Activated CD4-positive, alpha-beta T cell treated with anti-CD3 and anti-CD28 coated beads for 36 hours (primary cell): ENCODE measurements around the gene LRRC8E. TPM values are rescaled to one million over a fixed set of nuclear protein-coding genes. Genes with fewer than 3 reads are reported as not detected.

Experiments
- ATAC-seq: fragments of 200-7000 bp; cut with Tn5 transposase; one replicate; pipeline ENCODE4 v1.10.0; 2021; ENCODE audit warnings: mild to moderate bottlenecking, moderate library complexity
- CTCF ChIA-PET: fragments of 350-600 bp; sonication (Branson Sonifier 250); formaldehyde crosslinking; loops from one replicate; lab custom pipeline; 2021; ENCODE audit warnings: antibody characterized with exemption; lab: Charles Lee
- POLR2A ChIA-PET: fragments of 350-600 bp; sonication (Branson Sonifier 250); formaldehyde crosslinking; loops from one replicate; lab custom pipeline; 2021; ENCODE audit warnings: antibody characterized with exemption, inconsistent platforms; lab: Charles Lee
- DNase-seq: peaks from one replicate; pipeline ENCODE4 v3.0.0-alpha.2; 2020
- H3K27ac Mint-ChIP-seq: one replicate; pipeline ENCODE4 v1.8.0; 2021; ENCODE audit warnings: mixed read lengths
- H3K27me3 Mint-ChIP-seq: one replicate; pipeline ENCODE4 v1.8.0; 2021; ENCODE audit warnings: mixed read lengths
- H3K36me3 Mint-ChIP-seq: one replicate; pipeline ENCODE4 v1.8.0; 2021; ENCODE audit warnings: low read depth, mixed read lengths
- H3K4me1 Mint-ChIP-seq: one replicate; pipeline ENCODE4 v1.8.0; 2021; ENCODE audit warnings: mixed read lengths
- H3K4me3 Mint-ChIP-seq: one replicate; pipeline ENCODE4 v1.8.0; 2021; ENCODE audit warnings: mild to moderate bottlenecking, moderate library complexity, mixed read lengths
- H3K9me3 Mint-ChIP-seq: one replicate; pipeline ENCODE4 v1.8.0; 2021; ENCODE audit warnings: low read depth, mixed read lengths
- intact Hi-C, 2 experiments: fragments of 100-400 bp; cut with DNase I in 1 of 2; cut with micrococcal nuclease in 1 of 2; formaldehyde crosslinking; loops; one replicate each; pipeline versions ENCODE4 v1.14.2 to v1.15.1; 2022 to 2024; cut with DNase I, micrococcal nuclease
- total RNA-seq, 2 experiments: library from RNA; stranded (reverse); gene quantifications; one replicate each; pipeline ENCODE4 v1.2.3, GENCODE V29; 2021

LRRC8E gene
- total RNA-seq, 2 experiments from 2014 or later = not detected

DNA sequence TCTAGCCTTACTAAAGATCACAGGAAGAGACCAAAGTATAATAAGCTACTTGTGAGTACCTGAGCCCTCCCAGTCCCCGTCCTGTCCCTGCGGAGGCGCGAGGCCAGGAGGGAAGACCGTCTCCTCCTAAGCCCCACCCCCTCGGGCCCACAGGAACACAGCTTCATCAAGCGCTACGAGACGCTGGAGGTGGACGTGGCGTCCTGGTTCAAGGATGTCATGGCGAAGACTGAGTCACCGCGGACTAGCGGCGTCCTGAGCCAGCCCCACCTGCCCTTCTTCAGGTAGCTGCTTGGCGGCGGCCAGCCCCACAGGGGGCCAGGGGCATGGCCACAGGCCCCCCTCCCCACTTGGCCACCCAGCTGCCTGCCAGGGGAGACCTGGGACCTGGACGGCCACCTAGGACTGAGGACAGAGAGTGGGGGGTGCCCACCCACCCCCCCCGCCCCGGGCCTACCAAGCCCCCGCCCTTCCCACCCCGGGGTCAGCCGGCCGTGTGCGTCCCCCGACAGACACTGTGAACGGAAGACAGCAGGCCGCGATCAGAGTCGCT is 23.9 kb downstream of the LRRC8E start:
- POLR2A ChIA-PET = no interaction called here
- ATAC-seq = no peak
- intact Hi-C loops = no loop called here

DNA sequence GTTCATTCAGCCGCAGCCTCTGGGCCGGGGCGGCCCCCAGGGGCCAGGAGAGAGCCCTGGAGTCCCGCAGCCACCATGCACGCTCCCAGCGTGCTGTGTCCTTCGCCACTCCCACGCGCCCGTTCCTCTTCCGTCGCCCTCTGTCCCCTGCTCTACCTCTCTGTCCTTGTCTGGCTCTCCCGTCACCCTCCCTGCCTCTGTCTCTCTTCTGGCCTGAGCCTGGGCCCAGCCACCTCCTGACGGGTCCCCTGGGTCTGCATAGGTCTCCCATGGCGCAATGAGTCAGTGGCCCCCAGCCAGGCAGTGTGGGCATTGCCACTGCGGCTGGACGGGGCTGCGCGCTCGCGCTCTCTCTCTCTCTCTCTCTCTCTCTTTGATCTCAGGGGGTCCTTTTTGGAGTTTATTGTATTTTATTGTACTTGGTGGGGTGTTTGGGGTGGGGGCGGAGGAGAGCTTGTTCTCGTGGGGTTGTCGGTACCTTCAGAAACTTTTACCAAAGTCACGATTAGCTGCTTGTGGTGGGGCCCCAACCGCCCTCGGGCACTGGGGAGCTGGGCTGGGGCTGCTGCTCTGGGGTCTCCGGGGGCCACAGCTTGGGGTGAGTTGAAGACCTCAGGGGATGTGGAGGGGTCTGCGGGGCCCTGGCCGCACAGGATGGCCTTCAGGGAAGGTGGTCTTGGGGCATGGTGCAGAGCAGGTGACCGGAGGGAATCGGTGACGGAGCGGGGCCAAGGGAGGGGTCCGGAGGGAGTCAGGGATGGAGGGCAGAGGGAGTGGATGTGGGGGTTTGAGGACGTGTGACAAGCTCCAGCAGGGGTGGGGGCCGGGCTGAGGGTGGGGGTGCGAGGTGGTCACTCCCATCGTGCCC is 24.6 kb downstream of the LRRC8E start:
- no peak overlapping the region for H3K27ac Mint-ChIP-seq
- H3K36me3 Mint-ChIP-seq = peaks cover 14% of the 10 kb centered on the region
- H3K9me3 Mint-ChIP-seq = no peaks in the 10 kb centered on the region
- peaks cover 14% of the 10 kb centered on the region for H3K4me1 Mint-ChIP-seq
- ChIA-PET CTCF (interaction anchor here (0.6 kb wide), 1 partner anchor 12 kb away, joined by 3 read pairs; no protein-coding TSS in a partner anchor), POLR2A (no interaction called here)
- DNase-seq (no peak), ATAC-seq (no peak)
- intact Hi-C loops = no loop called here
- no peak overlapping the region for H3K4me3 Mint-ChIP-seq
- peaks cover 12% of the 10 kb centered on the region for H3K27me3 Mint-ChIP-seq

More for the DNA sequence above, 23.9 kb downstream of the LRRC8E start:
- Mint-ChIP-seq H3K4me3 (no peak overlapping the region), H3K27ac (no peak overlapping the region), H3K27me3 (peaks cover 10% of the 10 kb centered on the region), H3K9me3 (no peaks in the 10 kb centered on the region), H3K36me3 (peaks cover 16% of the 10 kb centered on the region), H3K4me1 (peaks cover 11% of the 10 kb centered on the region)
- CTCF ChIA-PET = interaction anchor here (0.6 kb wide), 1 partner anchor 11 kb away, joined by 3 read pairs; no protein-coding TSS in a partner anchor
- DNase-seq = no peak

DNA sequence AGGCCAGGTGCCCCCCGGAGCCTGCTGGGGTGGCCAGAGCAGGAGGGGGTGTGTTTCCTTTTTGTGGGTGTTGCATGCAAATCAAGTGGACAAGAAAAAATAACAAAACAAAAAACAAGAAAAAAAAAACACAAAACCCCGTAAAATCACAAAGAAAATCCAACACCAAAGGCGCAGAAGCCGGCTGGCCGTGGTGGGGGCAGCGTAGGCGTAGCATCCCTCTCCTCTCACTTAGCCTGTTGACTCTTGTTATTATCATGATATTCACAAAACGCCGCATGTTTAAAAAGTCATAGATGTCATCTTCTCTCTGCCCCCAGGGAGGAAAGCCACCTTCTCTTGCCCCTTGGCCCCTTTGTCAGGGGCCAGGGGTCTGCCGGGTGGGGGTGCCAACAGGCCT is 25.3 kb downstream of the LRRC8E start:
- ATAC-seq (no peak), DNase-seq (no peak)
- Mint-ChIP-seq H3K27ac (no peak overlapping the region), H3K4me1 (peaks cover 16% of the 10 kb centered on the region), H3K9me3 (no peaks in the 10 kb centered on the region), H3K36me3 (peaks cover 14% of the 10 kb centered on the region), H3K27me3 (peaks cover 17% of the 10 kb centered on the region), H3K4me3 (no peak overlapping the region)
- POLR2A ChIA-PET = no interaction called here
- intact Hi-C loops = no loop called here
- CTCF ChIA-PET = no interaction called here

DNA sequence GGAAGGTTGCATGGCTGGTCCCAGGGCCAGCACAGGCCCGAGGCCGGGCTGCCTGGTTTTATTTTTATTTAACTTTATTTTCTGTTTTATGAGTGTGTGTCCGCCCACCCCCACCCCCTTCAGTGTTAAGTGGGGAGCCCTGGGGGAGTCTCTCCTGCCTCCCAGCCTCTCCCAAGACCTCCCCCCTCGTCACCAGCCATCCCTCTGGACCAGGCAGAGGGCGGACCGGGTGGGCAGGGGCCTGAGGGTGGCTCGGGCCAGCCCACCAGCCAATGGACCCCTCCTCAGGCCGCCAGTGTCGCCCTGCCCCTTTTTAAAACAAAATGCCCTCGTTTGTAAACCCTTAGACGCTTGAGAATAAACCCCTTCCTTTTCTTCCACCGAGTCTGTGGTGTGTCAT is 25.8 kb downstream of the LRRC8E start:
- Mint-ChIP-seq H3K27me3 (peaks cover 17% of the 10 kb centered on the region), H3K27ac (no peak overlapping the region), H3K9me3 (no peaks in the 10 kb centered on the region), H3K4me1 (peaks cover 16% of the 10 kb centered on the region), H3K4me3 (no peak overlapping the region), H3K36me3 (peaks cover 14% of the 10 kb centered on the region)
- intact Hi-C loops = no loop called here
- ChIA-PET POLR2A (no interaction called here), CTCF (interaction anchor here (0.5 kb wide), 1 partner anchor 248 kb away, joined by 3 read pairs; no protein-coding TSS in a partner anchor)
- ATAC-seq (no peak), DNase-seq (no peak)

DNA sequence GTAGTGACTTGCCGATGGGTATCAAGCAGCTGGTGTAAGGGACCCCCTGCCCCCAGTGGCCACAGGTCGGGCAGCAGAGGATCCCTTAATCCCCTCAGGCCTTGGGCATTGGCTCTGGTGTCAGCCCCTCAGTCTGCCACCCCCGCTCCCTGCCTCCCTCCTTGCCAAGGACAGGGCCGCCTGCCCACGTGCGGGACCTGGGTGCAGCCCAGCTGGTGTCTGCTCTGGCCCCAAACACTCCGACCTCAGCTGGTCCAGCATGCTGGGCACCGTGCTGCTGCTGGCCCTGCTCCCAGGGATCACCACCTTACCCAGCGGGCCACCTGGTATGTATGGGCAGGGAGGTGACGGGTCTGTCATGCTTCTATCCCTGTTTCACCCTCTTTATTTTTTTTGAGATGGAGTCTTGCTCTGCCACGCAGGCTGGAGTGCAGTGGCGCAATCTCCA is 26.3 kb downstream of the LRRC8E start, which contains the start of gene TGFBR3L:
TGFBR3L (plus strand) TSS at position 233 of the 448 bp plus-strand sequence.
- intact Hi-C loops = no loop called here
- CTCF ChIA-PET = interaction anchor here (0.5 kb wide), 1 partner anchor 249 kb away, joined by 3 read pairs; no protein-coding TSS in a partner anchor

DNA sequence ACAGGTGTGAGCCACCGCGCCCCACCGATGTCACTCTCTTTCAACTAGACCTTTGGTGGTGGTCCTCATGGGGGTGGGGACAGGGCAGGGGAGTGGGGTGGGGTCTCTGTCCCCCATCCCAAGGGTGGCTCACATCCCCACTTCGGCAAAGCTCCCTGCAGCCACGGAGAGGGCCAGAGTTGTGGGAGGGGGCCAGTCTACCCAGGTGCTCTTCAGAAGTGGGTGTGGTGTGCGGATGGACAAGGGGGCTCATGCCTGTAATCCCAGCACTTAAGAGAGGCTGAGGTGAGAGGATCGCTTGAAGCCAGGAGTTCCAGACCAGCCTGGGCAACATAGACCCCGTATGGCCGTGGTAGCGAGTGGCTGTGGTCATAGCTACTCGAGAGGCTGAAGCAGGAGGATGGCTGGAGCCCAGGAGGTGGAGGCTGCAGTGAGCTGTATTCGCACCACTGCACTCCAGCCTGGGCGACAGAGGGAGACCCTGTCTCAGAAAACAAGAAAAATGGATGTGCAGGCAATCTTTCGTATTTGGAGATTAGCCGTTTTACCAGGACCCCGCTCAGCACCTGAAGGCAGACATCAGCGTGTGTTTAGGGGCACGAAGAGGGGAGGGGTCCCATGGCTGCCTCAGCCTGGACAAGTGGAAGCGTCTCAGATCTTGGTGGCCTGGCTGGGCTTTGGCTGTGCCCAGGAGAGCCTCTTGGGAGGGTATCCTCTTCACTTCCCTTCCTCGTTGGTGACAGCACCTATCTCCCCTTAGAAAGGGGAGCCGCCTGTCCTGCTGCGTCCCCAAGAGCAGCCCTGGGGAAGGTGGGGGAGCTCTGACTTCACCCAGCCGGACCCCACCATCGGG is 27.2 kb downstream of the LRRC8E start:
- H3K4me3 Mint-ChIP-seq = peak overlapping the region; percentile 41
- peaks cover 24% of the 10 kb centered on the region for H3K4me1 Mint-ChIP-seq
- no peak overlapping the region for H3K27ac Mint-ChIP-seq
- intact Hi-C loops = loop anchor here in 1 of 2 experiments (1.0 kb wide), 1 partner anchor 11 kb away; no protein-coding TSS in a partner anchor
- no peaks in the 10 kb centered on the region for H3K9me3 Mint-ChIP-seq
- peaks cover 14% of the 10 kb centered on the region for H3K36me3 Mint-ChIP-seq
- ChIA-PET CTCF (interaction anchor here (1.4 to 1.8 kb wide), 2 partner anchors 12 to 46 kb away, joined by 4 to 6 read pairs; partner anchors contain the start of gene MAP2K7), POLR2A (interaction anchor here (1.2 to 1.5 kb wide), 2 partner anchors 12 to 14 kb away, joined by 4 to 5 read pairs; partner anchors contain the start of gene MAP2K7)
- H3K27me3 Mint-ChIP-seq = peaks cover 21% of the 10 kb centered on the region
- DNase-seq (no peak), ATAC-seq (no peak)

More for the DNA sequence above, 26.3 kb downstream of the LRRC8E start, which contains the start of gene TGFBR3L:
- Mint-ChIP-seq H3K27ac (no peak within 1 kb of the TSS), H3K4me1 (peaks cover 19% of the 10 kb centered on the region), H3K9me3 (no peaks in the 10 kb centered on the region), H3K4me3 (peak within 1 kb of the TSS; percentile 41), H3K27me3 (peaks cover 18% of the 10 kb centered on the region), H3K36me3 (peaks cover 14% of the 10 kb centered on the region)
- DNase-seq (no peak), ATAC-seq (no peak)
- POLR2A ChIA-PET = no interaction called here

DNA sequence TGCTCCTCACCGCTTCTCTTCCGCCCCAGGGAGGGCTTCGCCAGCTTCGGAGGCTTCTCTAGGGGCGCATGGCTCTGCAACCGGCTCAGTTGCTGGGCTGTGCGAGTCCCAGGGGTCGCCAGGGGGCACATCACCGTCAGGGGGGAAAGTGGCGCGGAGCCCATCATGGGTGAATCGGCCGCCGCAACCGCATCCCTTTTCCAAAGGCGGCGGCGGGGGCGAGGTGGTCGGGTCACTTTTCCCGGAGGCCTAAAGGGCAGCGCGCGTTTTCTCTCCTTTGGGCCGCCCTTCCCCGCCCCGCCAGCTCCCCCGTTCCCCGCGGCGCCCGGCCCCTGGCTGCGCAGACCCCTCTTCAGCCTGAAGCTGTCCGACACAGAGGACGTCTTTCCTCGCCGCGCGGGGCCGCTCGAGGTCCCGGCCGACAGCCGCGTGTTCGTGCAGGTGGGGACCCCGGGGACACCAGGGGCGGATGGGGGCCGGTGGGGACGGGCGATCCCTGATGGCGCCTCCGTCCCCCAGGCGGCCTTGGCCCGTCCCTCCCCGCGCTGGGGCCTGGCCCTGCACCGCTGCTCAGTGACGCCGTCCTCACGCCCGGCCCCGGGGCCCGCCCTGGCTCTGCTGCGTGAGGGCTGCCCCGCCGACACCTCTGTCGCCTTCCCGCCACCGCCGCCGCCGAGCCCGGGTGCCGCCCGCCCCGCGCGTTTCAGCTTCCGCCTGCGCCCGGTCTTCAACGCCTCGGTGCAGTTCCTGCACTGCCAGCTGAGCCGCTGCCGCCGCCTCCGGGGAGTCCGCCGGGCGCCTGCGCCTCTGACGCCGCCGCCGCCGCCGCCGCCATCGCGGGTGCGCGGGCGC is 28.0 kb downstream of the LRRC8E start:
- peaks cover 27% of the 10 kb centered on the region for H3K4me1 Mint-ChIP-seq
- ChIA-PET CTCF (interaction anchor here (0.9 to 1.8 kb wide), 5 partner anchors 13 to 446 kb away, joined by 3 to 6 read pairs (median 4); partner anchors contain the start of gene MAP2K7), POLR2A (interaction anchor here (0.7 to 1.5 kb wide), 3 partner anchors 13 to 597 kb away, joined by 3 to 5 read pairs (median 4); partner anchors contain the start of genes MAP2K7 and ZNF414)
- H3K9me3 Mint-ChIP-seq = no peaks in the 10 kb centered on the region
- peak overlapping the region; percentile 66 for H3K4me3 Mint-ChIP-seq
- ATAC-seq (peak; percentile 20), DNase-seq (peak; percentile 86)
- H3K27ac Mint-ChIP-seq = no peak overlapping the region
- intact Hi-C loops = loop anchor here in 1 of 2 experiments (1.0 kb wide), 1 partner anchor 12 kb away; no protein-coding TSS in a partner anchor
- H3K36me3 Mint-ChIP-seq = peaks cover 8% of the 10 kb centered on the region
- H3K27me3 Mint-ChIP-seq = peaks cover 21% of the 10 kb centered on the region

DNA sequence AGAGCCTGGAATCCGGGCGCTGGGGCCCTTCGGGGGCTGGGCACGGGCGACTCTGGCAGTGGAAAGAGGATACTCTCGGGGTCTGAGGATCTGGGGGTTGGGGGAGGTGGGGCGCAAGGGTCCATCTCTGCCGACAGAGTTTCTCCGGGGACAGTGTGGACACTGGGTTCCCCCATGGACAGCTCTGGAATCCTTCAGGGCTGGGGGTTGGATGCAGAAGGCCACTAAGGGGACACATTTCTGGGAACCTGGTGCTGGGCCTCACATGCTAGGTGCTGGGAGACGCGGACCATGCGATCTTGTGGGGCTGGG is 28.6 kb downstream of the LRRC8E start:
- intact Hi-C loops = loop anchor here in 1 of 2 experiments (1.0 kb wide), 1 partner anchor 13 kb away; no protein-coding TSS in a partner anchor
- ChIA-PET POLR2A (interaction anchor here (0.7 kb wide), 1 partner anchor 597 kb away, joined by 3 read pairs; the partner anchor contains the start of gene ZNF414), CTCF (interaction anchor here (0.9 to 2.1 kb wide), 7 partner anchors 27 to 445 kb away, joined by 3 to 6 read pairs (median 4); partner anchors contain the start of gene TIMM44)
- Mint-ChIP-seq H3K36me3 (peaks cover 6% of the 10 kb centered on the region), H3K4me3 (peak overlapping the region; percentile 66), H3K9me3 (no peaks in the 10 kb centered on the region), H3K4me1 (peaks cover 29% of the 10 kb centered on the region), H3K27me3 (peaks cover 21% of the 10 kb centered on the region), H3K27ac (peak overlapping the region; percentile 31)
- no peak for ATAC-seq
- no peak for DNase-seq

DNA sequence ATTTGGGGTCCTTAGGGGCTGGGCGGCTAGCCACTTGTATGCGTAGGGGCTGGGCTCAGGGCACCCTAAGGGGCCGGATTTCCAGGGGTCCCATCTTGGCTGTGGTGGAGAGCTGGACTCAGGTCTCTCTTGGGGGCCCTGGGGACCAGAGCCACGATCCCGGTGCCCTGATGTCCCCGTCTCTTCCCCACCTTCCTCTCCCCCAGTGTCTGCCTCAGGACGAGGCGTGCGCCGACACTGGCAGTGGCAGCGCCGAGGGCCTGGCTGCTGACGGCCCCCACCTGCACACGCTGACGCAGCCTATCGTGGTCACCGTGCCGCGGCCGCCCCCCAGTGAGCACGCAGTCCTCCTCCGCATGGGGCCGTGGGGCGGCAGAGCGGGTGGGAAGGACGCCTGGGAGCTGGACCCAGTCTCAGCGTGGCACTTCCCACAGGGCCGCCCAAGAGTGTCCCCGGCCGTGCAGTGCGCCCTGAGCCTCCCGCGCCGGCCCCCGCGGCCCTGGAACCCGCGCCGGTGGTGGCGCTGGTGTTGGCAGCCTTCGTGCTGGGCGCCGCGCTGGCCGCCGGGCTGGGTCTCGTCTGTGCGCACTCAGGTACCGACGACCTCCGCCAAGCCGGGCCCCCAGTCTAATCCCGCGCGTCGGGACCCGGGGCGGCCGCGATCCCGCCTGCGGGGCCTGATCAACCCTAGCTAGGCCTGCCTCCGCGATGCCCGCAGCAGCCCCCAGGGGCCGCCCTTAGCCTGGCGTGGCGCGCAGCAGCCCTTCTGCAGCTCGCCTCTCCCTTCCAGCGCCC is 29.2 kb downstream of the LRRC8E start:
- intact Hi-C loops = no loop called here
- ATAC-seq = peak; percentile 23
- Mint-ChIP-seq H3K27ac (peak overlapping the region; percentile 31), H3K4me1 (peaks cover 32% of the 10 kb centered on the region), H3K36me3 (peaks cover 5% of the 10 kb centered on the region), H3K9me3 (no peaks in the 10 kb centered on the region), H3K4me3 (peak overlapping the region; percentile 66), H3K27me3 (peaks cover 21% of the 10 kb centered on the region)
- ChIA-PET CTCF (interaction anchor here (0.5 to 4.4 kb wide), 11 partner anchors 9 to 847 kb away, joined by 3 to 32 read pairs (median 4); partner anchors contain the start of gene TIMM44), POLR2A (interaction anchor here (0.6 kb wide), 1 partner anchor 215 kb away, joined by 3 read pairs; no protein-coding TSS in a partner anchor)
- peak; percentile 79 for DNase-seq
